C4-2B (cell line): Measurements from ENCODE around the gene SCRG1.

Experiments
- CTCF ChIP-seq: fragments of 450-650 bp; conservative IDR thresholded peaks from 2 replicates; pipeline ENCODE4 v1.5.1; 2017; ENCODE audit warnings: mild to moderate bottlenecking
- ZFX ChIP-seq: fragments of 450-650 bp; IDR thresholded peaks from 2 replicates; pipeline ENCODE4 v1.6.1; 2017

- TF ChIP-seq CTCF (no peak), ZFX (no peak)
Observed at GRCh38 chr4:173434231-173434630, 35.3 kb upstream of the SCRG1 start.
